Progenitor cell of endocrine pancreas (in vitro differentiated cells): ENCODE results near the gene APOBEC4. TPM values are rescaled to one million over a fixed set of nuclear protein-coding genes. Genes with fewer than 3 reads are reported as not detected.

Experiments used
- DNase-seq: peaks from one replicate; pipeline ENCODE4 v3.0.0; 2021; ENCODE audit warnings: low spot score; ENCODE audit not compliant: unreplicated experiment
- H3K27ac Mint-ChIP-seq: 2 replicates; pipeline ENCODE4 v1.8.0; 2021; ENCODE audit warnings: mild to moderate bottlenecking, moderate library complexity, mixed read lengths
- H3K27me3 Mint-ChIP-seq: 2 replicates; pipeline ENCODE4 v1.8.0; 2021; ENCODE audit warnings: mixed read lengths
- H3K36me3 Mint-ChIP-seq: 2 replicates; pipeline ENCODE4 v1.8.0; 2022; ENCODE audit warnings: mixed read lengths; ENCODE audit not compliant: insufficient read depth
- H3K4me1 Mint-ChIP-seq: 2 replicates; pipeline ENCODE4 v1.8.0; 2021; ENCODE audit warnings: low read depth, mixed read lengths
- H3K4me3 Mint-ChIP-seq: 2 replicates; pipeline ENCODE4 v1.8.0; 2021; ENCODE audit warnings: low read depth, mild to moderate bottlenecking, moderate library complexity, mixed read lengths
- H3K9me3 Mint-ChIP-seq: 2 replicates; pipeline ENCODE4 v1.8.0; 2021; ENCODE audit warnings: low read depth, mixed read lengths
- total RNA-seq: library from RNA; stranded (reverse); gene quantifications from 2 replicates; pipeline ENCODE4 v1.2.1, GENCODE V29; 2021
- TF ChIP-seq, protein P1 (sequence below): fragments of 200-600 bp; sonication (generic); IDR thresholded peaks from one replicate; pipeline ENCODE4 v1.5.0; 2021; ENCODE audit warnings: antibody characterized with exemption, mild to moderate bottlenecking; ENCODE audit not compliant: unreplicated experiment

The APOBEC4 gene
- total RNA-seq, 1 donor from 2014 or later = not detected

DNA sequence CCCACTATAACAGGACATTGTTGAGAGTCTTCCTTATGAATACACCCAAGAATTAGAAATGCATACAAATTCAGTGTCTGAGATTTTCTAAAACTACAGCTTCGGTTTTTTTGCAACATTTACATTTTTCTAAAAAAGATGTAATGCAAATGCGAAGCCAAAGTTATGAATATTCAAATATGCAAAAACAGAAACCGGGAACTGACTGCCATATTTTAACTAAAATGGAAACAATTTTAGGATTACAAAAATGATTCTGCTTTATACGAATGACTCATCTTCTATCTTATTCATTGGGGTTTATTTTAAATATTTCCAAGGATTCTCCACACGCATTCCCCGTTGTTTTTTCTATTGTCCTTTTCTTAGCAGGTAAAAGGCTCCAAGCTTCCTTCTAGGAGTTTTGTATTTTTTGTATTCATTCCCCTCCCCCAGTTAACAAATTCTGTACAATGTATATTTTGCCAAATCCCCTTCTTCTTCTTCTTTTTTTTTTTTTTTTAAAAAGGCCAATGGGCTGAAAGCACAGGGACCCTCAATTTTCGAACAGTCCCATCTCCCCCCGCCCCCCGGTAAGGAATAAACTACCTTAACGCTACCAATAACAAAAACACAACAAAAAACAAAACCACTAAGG lies 18.6 kb downstream of the APOBEC4 start:
- H3K4me1 Mint-ChIP-seq = peaks cover 30% of the 10 kb centered on the region
- TF ChIP-seq, protein P1, sequence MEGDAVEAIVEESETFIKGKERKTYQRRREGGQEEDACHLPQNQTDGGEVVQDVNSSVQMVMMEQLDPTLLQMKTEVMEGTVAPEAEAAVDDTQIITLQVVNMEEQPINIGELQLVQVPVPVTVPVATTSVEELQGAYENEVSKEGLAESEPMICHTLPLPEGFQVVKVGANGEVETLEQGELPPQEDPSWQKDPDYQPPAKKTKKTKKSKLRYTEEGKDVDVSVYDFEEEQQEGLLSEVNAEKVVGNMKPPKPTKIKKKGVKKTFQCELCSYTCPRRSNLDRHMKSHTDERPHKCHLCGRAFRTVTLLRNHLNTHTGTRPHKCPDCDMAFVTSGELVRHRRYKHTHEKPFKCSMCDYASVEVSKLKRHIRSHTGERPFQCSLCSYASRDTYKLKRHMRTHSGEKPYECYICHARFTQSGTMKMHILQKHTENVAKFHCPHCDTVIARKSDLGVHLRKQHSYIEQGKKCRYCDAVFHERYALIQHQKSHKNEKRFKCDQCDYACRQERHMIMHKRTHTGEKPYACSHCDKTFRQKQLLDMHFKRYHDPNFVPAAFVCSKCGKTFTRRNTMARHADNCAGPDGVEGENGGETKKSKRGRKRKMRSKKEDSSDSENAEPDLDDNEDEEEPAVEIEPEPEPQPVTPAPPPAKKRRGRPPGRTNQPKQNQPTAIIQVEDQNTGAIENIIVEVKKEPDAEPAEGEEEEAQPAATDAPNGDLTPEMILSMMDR = no peak
- H3K4me3 Mint-ChIP-seq = peak overlapping the region; percentile 100
- H3K9me3 Mint-ChIP-seq = no peaks in the 10 kb centered on the region
- H3K27me3 Mint-ChIP-seq = peaks cover 2% of the 10 kb centered on the region
- DNase-seq = no peak
- peak overlapping the region; percentile 98 for H3K27ac Mint-ChIP-seq
- peaks cover 5% of the 10 kb centered on the region for H3K36me3 Mint-ChIP-seq

DNA sequence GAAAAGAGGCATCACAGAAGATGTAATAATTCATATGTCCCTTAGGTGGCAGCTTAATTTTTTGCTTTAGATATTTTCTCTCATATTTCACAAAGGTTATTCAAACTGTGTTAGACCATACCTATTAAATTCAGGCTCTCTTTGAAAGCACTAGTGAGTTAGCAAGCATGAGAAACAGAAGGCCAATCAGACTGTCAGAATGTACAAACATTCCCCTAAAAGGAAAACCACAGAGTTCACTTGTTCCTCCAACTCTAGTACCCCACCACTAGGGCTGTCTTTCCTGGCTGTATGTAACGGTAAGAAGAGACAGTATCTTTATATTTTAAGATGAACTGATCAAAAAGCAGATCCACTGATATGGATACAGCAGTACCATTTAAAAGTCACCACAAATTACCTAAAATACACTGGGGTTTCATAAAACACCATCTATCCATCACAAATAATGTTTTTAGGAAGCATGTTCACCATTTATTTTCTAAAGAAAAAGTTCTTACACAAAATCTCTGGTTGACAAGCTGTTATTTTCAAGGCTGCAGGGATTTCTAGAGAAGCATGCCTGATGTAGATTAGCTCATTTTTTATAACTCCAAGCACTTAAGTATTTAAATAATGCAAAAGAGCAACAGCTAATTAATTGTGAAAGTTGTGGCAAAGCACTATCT lies 19.3 kb downstream of the APOBEC4 start:
- Mint-ChIP-seq H3K4me3 (peak overlapping the region; percentile 100), H3K9me3 (no peaks in the 10 kb centered on the region), H3K27me3 (peaks cover 2% of the 10 kb centered on the region), H3K27ac (peak overlapping the region; percentile 12), H3K36me3 (peaks cover 6% of the 10 kb centered on the region), H3K4me1 (peaks cover 30% of the 10 kb centered on the region)
- TF ChIP-seq, protein P1 = peak; percentile 57
- no peak for DNase-seq

DNA sequence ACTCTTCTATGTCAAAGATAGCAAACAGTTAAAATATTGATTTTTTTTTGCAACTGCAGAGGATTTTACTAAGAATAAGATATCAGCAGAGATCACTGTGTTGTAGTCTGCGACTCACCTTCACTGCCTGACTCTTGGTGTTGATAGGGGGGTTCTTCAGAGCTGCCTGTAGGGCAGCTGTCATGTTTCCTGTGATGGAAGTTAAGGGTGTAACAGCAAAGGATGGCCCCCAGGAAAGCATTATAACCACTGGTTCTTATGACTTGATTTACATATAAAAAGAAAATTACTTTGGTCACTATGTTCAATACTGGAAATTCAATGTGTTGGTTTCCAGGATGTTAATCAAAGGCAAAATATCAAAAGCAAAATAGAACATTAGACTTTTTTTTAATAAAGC lies 20.2 kb downstream of the APOBEC4 start:
- TF ChIP-seq, protein P1 = no peak
- Mint-ChIP-seq H3K9me3 (no peaks in the 10 kb centered on the region), H3K4me1 (peaks cover 30% of the 10 kb centered on the region), H3K4me3 (peak overlapping the region; percentile 100), H3K36me3 (peaks cover 13% of the 10 kb centered on the region), H3K27ac (peak overlapping the region; percentile 9), H3K27me3 (peaks cover 2% of the 10 kb centered on the region)
- no peak for DNase-seq

DNA sequence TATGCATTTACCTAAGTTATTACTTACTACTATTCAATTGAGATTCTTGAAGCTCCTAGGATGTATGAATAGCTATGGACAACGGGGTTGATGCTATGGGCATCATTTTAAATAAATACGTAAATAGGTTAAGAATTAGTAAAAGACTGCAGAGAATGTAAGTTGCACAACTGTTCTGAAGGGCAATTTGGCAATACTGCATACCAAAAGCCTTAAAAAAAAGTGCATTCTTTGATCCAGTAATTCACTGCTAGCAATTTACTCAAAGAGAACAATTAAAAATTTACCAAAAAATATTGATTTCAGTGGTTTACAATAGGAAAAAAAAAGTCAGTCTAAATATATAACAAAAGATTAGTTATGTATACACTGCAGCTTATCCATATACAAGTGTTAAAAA lies 21.0 kb downstream of the APOBEC4 start:
- H3K9me3 Mint-ChIP-seq = no peaks in the 10 kb centered on the region
- DNase-seq = no peak
- peaks cover 30% of the 10 kb centered on the region for H3K4me1 Mint-ChIP-seq
- H3K4me3 Mint-ChIP-seq = no peak overlapping the region
- TF ChIP-seq, protein P1 = no peak
- H3K36me3 Mint-ChIP-seq = peaks cover 13% of the 10 kb centered on the region
- H3K27me3 Mint-ChIP-seq = peaks cover under 1% of the 10 kb centered on the region
- no peak overlapping the region for H3K27ac Mint-ChIP-seq

DNA sequence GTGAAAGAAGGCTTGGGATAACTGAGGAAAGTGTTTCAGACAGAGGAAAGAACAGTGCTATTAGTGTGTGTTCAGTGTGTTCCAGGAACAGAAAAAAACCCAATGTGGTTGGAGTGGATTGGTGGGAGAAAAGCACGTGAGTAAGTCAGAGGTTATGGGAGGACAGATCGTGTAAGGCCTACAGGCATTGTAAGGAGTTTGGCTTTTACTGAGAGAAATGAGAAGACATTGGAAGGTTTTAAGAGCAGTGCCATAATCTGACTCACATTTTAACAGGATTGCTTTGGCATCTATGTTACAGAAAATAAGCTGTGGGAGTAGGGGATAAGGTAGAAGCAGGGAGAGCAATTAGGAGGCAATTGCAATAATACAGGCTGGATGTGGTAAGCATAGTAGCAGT lies 22.4 kb downstream of the APOBEC4 start:
- Mint-ChIP-seq H3K27ac (no peak overlapping the region), H3K27me3 (no peaks in the 10 kb centered on the region), H3K9me3 (no peaks in the 10 kb centered on the region), H3K36me3 (peaks cover 13% of the 10 kb centered on the region), H3K4me3 (no peak overlapping the region), H3K4me1 (peaks cover 23% of the 10 kb centered on the region)
- no peak for DNase-seq
- TF ChIP-seq, protein P1 = no peak
